Panc1 (cell line): ENCODE results near the gene PRKCB.

Source experiments
- CTCF ChIP-seq: fragments of 450-650 bp; IDR thresholded peaks from 2 replicates; pipeline ENCODE4 v1.5.1; 2017; ENCODE audit warnings: mild to moderate bottlenecking
- POLR2AphosphoS5 ChIP-seq: IDR thresholded peaks from 2 replicates; pipeline ENCODE4 v1.6.1; 2012; ENCODE audit warnings: mild to moderate bottlenecking, low read depth, low read length, moderate library complexity
- REST ChIP-seq, 2 experiments: IDR thresholded peaks; 2 replicates each; pipeline ENCODE4 v1.6.1; 2011 to 2012; ENCODE audit warnings: low read depth in 2 of 2, control low read depth in 1 of 2, low read length in 1 of 2, mild to moderate bottlenecking in 1 of 2, moderate library complexity in 1 of 2; ENCODE audit not compliant: insufficient read depth in 1 of 2
- SIN3A ChIP-seq: IDR thresholded peaks from 2 replicates; pipeline ENCODE4 v1.6.1; 2012; ENCODE audit warnings: low read depth, mild to moderate bottlenecking, low read length, moderate library complexity, borderline replicate concordance; ENCODE audit not compliant: insufficient read depth
- TCF7L2 ChIP-seq: IDR thresholded peaks from 2 replicates; pipeline ENCODE4 v1.6.1; 2011; ENCODE audit warnings: mild to moderate bottlenecking, low read depth, low read length, inconsistent platforms

GRCh38 chr16:24022797-24023196 is 187.0 kb downstream of the PRKCB start:
- no peak for TF ChIP-seq CTCF
- TF ChIP-seq POLR2AphosphoS5 = no peak
- TF ChIP-seq SIN3A = no peak
- no peak for TF ChIP-seq TCF7L2
- no peak for TF ChIP-seq REST (IDR thresholded peaks at IDR 0.05; ENCODE audit: insufficient read depth in 1 of 2, low read depth in 2 of 2, low read length in 1 of 2)
